ENCODE measurements around the gene PPFIA1. TPM values are rescaled to one million over a fixed set of nuclear protein-coding genes. Genes with fewer than 3 reads are reported as not detected.

PPFIA1 gene
- total and polyA plus RNA-seq, 2 of the 8 experiments (the other 6 are each of a cell fraction or from before 2014, with no cell fraction given), result 44.3 to 73.5 TPM

GRCh38 chr11:70326833-70327232, 56.3 kb downstream of the PPFIA1 start (continued):
- TF ChIP-seq CHD7 (IDR thresholded peaks at IDR 0.05; ENCODE audit: insufficient replicate concordance, low read length), result no peak
- no peak for TF ChIP-seq ATF3 (IDR thresholded peaks at IDR 0.05; ENCODE audit: insufficient read depth, low read depth, low read length)
- no peak for TF ChIP-seq TBP (IDR thresholded peaks at IDR 0.05; ENCODE audit: low read depth, low read length)
- no peak for TF ChIP-seq SUZ12 (IDR thresholded peaks at IDR 0.05; ENCODE audit: low read length)
- no peak for TF ChIP-seq BACH1 (IDR thresholded peaks at IDR 0.05; ENCODE audit: low read length)
- no peak for TF ChIP-seq YY1 (IDR thresholded peaks at IDR 0.05; ENCODE audit: low read depth, low read length)
- no peak for TF ChIP-seq SIN3A (conservative IDR thresholded peaks at IDR 0.05 in 1 of 2, IDR thresholded peaks at IDR 0.05 in 1 of 2; ENCODE audit: low read depth in 1 of 2, low read length in 2 of 2)
- TF ChIP-seq EGR1 (IDR thresholded peaks at IDR 0.05; ENCODE audit: borderline replicate concordance, low read depth, low read length), result no peak
- no peak for TF ChIP-seq CBX5 (IDR thresholded peaks at IDR 0.05; ENCODE audit: low read depth, low read length)
- no peak for TF ChIP-seq E2F6 (IDR thresholded peaks at IDR 0.05)
- no peak for TF ChIP-seq SP4 (IDR thresholded peaks at IDR 0.05; ENCODE audit: low read length)

All from H1 (cell line).